Astrocyte of the spinal cord (primary cell): ENCODE measurements around the gene PCDHGC3.
A peak's percentile ranks its signal among the peaks of the same experiment; 100 is the strongest.

ENCODE experiments used
- DNase-seq: peaks from one replicate; pipeline ENCODE4 v3.0.0; 2011; ENCODE audit warnings: low read depth, low spot score
- H3K4me3 ChIP-seq: 2 replicates; pipeline ENCODE4 v1.5.1; 2011; ENCODE audit warnings: low read depth, mild to moderate bottlenecking, low read length, moderate library complexity
- CTCF ChIP-seq: IDR thresholded peaks from 2 replicates; pipeline ENCODE4 v1.5.1; 2012; ENCODE audit warnings: low read depth, mild to moderate bottlenecking, low read length, inconsistent platforms
- in situ Hi-C: cut with HindIII; loops from 2 replicates; pipeline ENCODE4 v1.10.0; 2017; ENCODE audit warnings: low sequenced_read_pairs

The PCDHGC3 gene

GRCh38 chr5:141490271-141490670, 14.5 kb downstream of the PCDHGC3 start:
- in situ Hi-C loops: no loop called here
- H3K4me3 ChIP-seq: no peak overlapping the region
- no peak for DNase-seq
- no peak for TF ChIP-seq CTCF

- no peak for DNase-seq
- no peak for TF ChIP-seq CTCF
- in situ Hi-C loops: no loop called here
- H3K4me3 ChIP-seq: no peak overlapping the region
These were observed 15.0 kb downstream of the PCDHGC3 start for GRCh38 chr5:141490771-141491170.

- DNase-seq: no peak
- in situ Hi-C loops: no loop called here
- TF ChIP-seq CTCF: no peak
- H3K4me3 ChIP-seq: no peak overlapping the region
These were observed 15.8 kb downstream of the PCDHGC3 start for GRCh38 chr5:141491323-141492167.

- no peak for TF ChIP-seq CTCF
- DNase-seq: no peak
- H3K4me3 ChIP-seq: no peak overlapping the region
- in situ Hi-C loops: no loop called here
These were observed 16.6 kb downstream of the PCDHGC3 start for GRCh38 chr5:141492168-141492885.

- no peak overlapping the region for H3K4me3 ChIP-seq
- peak; percentile 72 for DNase-seq
- no peak for TF ChIP-seq CTCF
- in situ Hi-C loops: no loop called here
These were observed 18.0 kb downstream of the PCDHGC3 start for GRCh38 chr5:141493500-141494422.
